ENCODE measurements around the gene ADGRL3.
"Not testable (repeated sequence)": the region's sequence is repeated elsewhere in the genome, so short reads cannot be mapped to it uniquely, and the experiment has no call there.

The ADGRL3 gene

DNA sequence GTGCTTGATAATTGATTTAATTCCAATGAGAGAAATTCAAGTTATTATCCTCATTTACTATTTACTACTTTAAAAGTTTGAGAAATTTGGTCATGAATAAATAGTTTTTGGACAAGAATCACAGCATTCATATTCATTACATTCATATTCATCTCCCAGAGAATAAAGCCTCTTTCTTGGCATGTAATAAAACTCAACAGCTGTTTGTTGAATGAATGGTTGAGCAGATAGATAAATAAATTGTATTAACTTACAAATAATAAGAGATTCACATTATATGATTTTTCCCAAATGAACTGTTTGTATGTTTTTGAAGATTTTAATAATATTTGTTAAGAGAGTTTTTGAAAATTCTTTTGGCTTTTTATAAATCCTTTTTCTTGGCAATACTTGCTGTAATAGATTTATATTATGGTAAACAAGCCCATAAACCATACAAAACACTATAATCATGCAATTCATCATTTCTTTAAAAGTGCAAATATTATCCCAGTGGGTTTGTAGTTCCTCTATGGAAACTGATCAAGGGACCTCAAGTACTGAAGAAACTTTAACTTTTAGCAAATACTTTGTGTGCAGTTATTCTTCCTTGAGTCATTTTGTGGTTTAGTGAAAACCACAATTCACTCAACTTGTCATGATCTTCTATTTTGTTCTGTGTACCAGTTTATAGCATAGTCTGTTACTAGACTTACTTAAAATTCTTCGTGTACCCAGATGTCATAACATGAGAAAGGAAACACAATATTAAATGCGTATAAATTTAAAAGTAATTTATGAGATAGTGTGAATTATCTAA, 371.8 kb downstream of the ADGRL3 start:
- no peak for DNase-seq

GRCh38 chr4:61575796-61576195, 375.7 kb downstream of the ADGRL3 start:
- DNase-seq = no peak

DNA sequence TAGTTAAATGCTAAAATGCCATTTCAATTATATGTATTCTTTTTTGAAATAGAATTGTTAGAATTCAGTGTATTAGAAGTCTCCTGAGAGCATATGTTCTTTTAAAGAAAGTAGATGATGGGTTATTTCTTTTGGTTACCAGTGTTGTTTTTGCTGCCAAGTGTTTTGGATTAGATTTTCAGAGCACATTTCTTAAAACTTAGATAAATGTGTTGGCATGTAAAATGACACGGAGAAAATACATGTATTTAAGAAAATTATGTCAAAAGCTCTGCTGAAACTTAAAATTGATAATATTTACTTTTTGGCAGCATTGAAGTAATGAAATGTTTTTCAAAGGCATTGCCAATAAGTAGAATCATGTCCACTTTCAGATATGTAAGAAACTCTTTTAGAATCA, 379.7 kb downstream of the ADGRL3 start:
- no peak for DNase-seq

- DNase-seq = no peak
Observed at GRCh38 chr4:61580721-61581377, 380.7 kb downstream of the ADGRL3 start.

DNA sequence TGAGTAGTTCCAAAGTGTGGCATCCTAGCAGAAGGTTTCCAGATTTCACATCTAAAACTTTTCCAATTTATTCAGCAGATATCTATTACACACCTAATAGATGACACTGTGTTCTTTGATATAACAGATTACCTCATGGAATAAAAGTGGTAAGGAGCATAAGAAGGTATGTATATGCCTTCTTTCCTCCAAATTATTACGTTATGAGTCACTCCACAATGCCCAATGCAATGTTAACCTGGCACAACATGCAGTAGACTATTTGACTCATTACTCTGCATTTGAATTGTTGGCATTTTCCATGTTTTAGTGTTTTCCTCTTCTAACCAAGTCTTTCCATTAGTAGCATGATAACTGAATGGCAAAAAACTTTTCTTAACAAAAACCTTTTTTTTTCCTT, 383.6 kb downstream of the ADGRL3 start:
- DNase-seq = no peak

GRCh38 chr4:61588621-61589402, 388.7 kb downstream of the ADGRL3 start:
- no peak for DNase-seq

DNA sequence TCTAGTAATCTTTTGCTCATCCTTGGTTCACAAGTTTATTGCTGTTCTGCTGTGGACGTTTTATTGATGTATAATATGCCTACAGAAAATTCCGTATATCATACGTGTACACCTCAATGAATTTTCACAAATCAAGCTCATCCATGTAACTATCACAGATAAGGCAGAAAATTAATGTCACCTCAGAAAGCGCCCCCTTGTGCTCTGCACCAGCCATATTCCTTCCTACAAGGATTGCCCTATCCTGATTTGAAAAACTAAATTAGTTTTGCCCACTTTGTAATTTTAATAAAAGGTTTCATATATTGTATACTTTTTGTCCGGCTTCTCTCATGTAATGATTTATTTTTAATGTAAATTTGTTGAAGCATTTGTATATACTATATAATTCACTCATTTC, 390.8 kb downstream of the ADGRL3 start:
- no peak for DNase-seq

- no peak for DNase-seq
Observed at GRCh38 chr4:61596606-61597340, 396.6 kb downstream of the ADGRL3 start.

DNA sequence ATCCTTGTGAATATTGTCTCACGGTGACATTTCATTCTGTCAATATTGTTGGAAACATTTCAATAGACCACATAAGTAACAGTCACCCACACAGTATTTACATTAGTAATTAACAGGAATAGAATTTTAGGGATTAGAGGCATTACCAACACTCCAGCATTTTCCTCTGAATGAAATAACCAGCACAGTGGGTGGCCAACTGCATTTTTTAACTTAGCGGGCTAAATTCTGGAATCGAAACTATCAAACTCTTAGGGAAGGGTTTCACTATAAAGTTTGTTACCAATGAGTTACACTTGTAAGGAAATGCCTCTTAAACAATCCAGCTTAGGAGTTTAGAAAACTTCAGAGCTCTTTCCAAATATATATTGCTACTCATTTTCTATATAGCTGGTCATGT, 403.0 kb downstream of the ADGRL3 start:
- DNase-seq = no peak

DNA sequence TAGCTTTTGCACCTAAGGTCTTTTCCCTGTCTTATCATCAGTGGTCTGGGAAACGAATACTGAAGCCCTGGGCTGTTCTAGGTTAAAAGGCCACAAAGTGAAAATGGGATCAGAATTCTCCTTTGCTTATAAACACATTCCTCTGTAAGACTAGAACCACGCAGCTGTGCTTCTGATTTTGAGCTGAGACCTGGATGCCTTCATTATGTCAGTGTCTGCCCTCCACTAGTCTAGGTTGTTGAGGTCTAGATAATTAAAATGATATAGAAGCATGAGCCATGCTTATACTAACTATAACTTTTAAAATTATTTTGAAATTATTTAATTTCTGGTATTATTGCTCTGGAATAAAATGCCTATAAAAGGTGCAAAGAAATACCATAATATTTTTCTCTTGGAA, 403.9 kb downstream of the ADGRL3 start:
- no peak for DNase-seq

GRCh38 chr4:61605984-61606383, 405.9 kb downstream of the ADGRL3 start:
- DNase-seq = no peak

GRCh38 chr4:61614231-61614630, 414.1 kb downstream of the ADGRL3 start:
- DNase-seq = no peak

DNA sequence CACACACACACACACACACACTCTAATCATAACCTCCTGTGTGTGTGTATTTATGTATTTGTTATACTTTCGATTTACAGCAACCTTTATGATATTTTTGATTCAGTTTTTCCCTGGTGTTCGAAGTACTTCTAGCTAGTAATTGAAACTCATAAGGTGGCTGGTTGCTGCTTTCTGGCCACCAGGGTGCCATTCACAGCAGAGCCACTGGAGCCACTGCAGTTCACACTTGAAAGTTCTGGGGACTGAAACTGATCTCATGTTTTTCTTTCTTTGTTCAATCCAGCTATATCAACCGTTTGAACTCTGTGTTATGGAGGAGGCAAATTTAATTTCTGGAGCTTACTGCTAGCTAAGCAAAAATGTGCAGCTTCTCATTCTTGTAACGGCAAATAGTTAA, 419.4 kb downstream of the ADGRL3 start:
- no peak for DNase-seq

DNA sequence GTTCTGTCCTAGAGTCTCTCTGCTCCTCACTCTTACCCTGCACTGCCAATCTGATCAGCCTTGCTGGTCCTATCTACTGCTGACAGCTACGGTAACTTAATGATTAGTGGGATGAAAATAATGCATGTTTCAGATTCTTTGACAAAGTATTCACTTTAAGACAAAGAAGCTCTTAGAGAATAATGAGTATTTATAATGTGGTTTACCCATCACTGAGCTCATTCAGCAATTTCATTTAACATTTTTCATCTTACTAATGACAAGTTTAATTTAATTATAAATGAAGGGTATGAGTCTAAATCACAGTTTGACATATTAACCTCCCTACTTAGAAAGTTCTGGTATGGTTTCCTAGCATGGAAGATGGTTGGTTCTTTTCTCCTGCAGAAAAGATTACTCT, 428.2 kb downstream of the ADGRL3 start:
- no peak for DNase-seq

DNA sequence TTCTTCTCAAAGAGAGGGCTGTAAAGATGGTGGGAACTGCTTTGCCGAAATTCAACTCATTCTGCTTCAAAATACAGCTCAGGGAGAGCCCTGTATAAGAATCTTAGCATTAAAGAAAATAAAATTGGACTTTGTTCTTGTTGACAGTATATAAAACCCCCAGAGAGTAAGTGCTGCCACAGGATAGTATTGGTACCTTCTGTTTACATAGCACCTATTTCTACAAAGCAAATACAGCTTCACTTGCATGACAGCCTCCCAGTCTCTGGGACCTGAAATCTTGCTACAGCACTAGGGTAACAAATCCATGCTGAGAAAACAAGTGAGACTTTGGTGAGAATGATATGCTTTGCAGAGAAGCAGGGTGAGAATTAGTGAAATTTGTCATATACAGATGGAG, 428.6 kb downstream of the ADGRL3 start:
- DNase-seq = peak; percentile 0

DNA sequence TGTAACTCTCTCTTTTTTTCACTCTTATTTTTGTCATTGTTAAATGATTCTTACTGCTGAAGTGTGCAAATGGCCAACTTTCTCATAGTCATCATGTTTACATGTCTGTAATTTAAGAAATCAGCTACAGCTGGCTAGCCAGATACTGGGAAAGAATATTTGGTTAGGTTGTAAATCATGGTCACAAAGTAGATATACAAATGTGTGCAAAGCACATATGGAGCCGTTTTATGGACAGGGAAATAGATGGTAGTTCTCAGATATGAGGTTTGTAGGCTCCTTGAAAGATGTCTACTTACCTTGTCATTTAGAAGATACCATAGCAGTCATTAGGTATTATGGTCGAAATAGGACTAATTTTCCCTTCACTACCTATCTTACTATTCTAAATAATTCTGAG, 430.4 kb downstream of the ADGRL3 start:
- DNase-seq = no peak

DNA sequence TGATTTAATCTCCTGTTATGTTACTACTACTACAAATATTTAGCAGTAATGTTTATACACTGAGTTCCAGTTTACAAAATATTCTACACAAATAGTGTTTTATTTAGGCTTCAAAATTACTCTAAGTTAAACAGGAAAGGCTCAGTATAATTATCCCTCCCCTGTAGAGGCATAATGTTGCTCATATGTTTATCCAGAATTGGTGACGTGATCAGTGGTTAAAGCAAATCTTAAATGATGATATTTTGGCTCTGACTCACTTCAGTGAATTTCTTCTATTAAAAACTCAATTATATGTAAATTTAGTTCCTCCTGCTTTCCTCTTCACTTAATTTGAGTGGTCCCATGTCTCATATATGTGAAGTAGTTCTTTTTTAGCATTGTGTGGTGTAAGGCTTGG, 438.5 kb downstream of the ADGRL3 start:
- DNase-seq = no peak

DNA sequence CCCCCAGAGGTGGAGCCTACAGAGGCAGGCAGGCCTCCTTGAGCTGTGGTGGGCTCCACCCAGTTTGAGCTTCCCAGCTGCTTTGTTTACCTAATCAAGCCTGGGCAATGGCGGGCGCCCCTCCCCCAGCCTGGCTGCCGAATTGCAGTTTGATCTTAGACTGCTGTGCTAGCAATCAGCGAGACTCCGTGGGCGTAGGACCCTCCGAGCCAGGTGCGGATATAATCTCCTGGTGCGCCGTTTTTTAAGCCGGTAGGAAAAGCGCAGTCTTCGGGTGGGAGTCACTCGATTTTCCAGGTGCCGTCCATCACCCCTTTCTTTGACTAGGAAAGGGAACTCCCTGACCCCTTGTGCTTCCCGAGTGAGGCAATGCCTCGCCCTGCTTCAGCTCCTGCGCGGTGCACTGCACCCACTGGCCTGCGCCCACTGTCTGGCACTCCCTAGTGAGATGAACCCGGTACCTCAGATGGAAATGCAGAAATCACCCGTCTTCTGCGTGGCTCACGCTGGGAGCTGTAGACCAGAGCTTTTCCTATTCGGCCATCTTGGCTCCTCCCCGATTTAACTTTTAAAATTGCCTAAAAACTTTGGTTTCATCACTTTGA, 446.7 kb downstream of the ADGRL3 start:
- not testable (repeated sequence) for DNase-seq

DNA sequence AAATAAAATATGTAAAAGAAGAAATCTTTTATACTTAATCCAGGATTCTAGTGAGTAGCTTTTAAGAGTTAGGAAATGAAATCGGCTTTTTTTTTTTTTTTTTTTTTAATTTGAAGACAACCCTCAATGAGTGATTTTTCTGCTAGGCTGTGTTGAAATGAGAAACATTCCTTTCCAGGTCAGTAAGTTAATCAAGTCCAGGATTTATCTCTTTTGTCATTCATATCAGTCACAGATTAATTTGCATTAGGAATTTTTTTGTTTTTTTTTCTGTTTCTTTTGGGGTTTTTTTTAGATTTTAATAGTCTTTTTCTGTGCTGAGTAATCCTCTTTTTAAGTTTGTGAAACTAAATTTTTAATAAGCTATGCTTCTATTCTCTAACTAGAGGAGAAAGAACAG, 448.1 kb downstream of the ADGRL3 start:
- DNase-seq = no peak

DNA sequence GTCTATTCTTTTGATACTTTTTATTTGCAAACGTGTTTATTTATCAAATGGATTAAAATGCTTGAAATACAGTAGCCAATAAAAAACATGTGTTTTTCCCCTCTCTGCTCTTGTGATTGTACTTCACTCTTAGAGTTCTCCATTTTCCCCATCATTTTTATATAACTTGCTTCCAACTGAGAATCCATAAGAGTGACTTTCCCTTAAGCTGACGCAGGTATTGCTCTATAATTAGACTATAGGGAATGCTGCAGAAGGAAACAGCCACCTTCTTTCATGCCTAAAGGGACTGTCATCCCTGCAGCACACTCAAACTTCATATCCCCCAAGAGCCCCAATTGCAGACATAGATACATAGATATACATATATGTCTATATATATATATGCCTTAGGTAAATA, 456.9 kb downstream of the ADGRL3 start:
- DNase-seq = no peak

DNA sequence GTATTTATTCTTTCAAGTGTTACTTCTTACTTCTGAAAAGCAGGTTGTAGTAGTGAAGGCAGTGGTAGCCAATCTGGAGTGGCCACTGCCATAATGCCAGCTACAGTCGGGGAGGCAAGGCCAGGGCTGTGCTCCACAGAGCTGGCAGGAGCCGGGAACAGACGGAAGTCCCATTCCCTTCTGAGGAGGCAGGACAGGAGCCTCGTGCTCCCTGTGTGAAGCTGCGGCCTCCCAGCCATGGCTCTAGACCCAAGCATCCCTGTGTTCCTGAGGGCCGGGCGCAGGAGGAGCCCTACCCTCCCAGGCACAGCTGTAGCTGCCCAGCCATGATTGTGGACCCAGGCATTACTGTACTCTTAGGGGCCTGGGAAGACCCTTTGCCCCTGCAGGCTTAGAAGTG, 461.8 kb downstream of the ADGRL3 start:
- DNase-seq = no peak

GRCh38 chr4:61662362-61662761, 462.2 kb downstream of the ADGRL3 start:
- no peak for DNase-seq

GRCh38 chr4:61663310-61663709, 463.2 kb downstream of the ADGRL3 start:
- DNase-seq = no peak
